ENCODE results near the gene RNF44. TPM values are rescaled to one million over a fixed set of nuclear protein-coding genes. Genes with fewer than 3 reads are reported as not detected.
A peak's percentile ranks its signal among the peaks of the same experiment; 100 is the strongest.

The RNF44 gene
- total RNA-seq, 2 experiments from 2014 or later, result 137 TPM

- Mint-ChIP-seq H3K27ac (no peak within 1 kb of the TSS), H3K36me3 (ENCODE audit: low read depth) (peaks cover 4% of the 10 kb centered on the region), H3K27me3 (no peaks in the 10 kb centered on the region), H3K4me3 (no peak within 1 kb of the TSS), H3K4me1 (peaks cover 35% of the 10 kb centered on the region), H3K9me3 (no peaks in the 10 kb centered on the region)
- no peak for DNase-seq
- ChIA-PET CTCF (interaction anchor here (1.6 kb wide), 1 partner anchor 109 kb away, joined by 3 read pairs; no protein-coding TSS in a partner anchor), POLR2A (no interaction called here)
These were observed 11.8 kb upstream of the RNF44 start, which contains the start of gene CDHR2 for GRCh38 chr5:176548967-176549444. Gene CDHR2, plus strand, starts transcription at chr5:176549342. Its CDS starts 16,011 bp downstream, at chr5:176565353.

GRCh38 chr5:176547802-176548201 lies 10.6 kb upstream of the RNF44 start:
- DNase-seq, result no peak
- CTCF ChIA-PET, result interaction anchor here (0.7 to 1.3 kb wide), 3 partner anchors 9 to 72 kb away, joined by 3 to 6 read pairs (median 5); no protein-coding TSS in a partner anchor
- Mint-ChIP-seq H3K4me1 (peaks cover 28% of the 10 kb centered on the region), H3K4me3 (no peak overlapping the region), H3K9me3 (no peaks in the 10 kb centered on the region), H3K27me3 (no peaks in the 10 kb centered on the region), H3K27ac (peak overlapping the region; percentile 57), H3K36me3 (ENCODE audit: low read depth) (peaks cover 6% of the 10 kb centered on the region)
- POLR2A ChIA-PET, result no interaction called here

GRCh38 chr5:176545737-176546509 lies 8.7 kb upstream of the RNF44 start:
- H3K36me3 Mint-ChIP-seq (ENCODE audit: low read depth), result peaks cover 10% of the 10 kb centered on the region
- no peak overlapping the region for H3K27ac Mint-ChIP-seq
- no peak overlapping the region for H3K4me3 Mint-ChIP-seq
- H3K4me1 Mint-ChIP-seq, result peaks cover 43% of the 10 kb centered on the region
- ChIA-PET POLR2A (no interaction called here), CTCF (interaction anchor here (3.8 kb wide), 1 partner anchor 98 kb away, joined by 17 read pairs; the partner anchor contains the start of gene FAF2)
- H3K27me3 Mint-ChIP-seq, result no peaks in the 10 kb centered on the region
- no peaks in the 10 kb centered on the region for H3K9me3 Mint-ChIP-seq
- DNase-seq, result no peak

GRCh38 chr5:176545388-176545736 lies 8.2 kb upstream of the RNF44 start:
- POLR2A ChIA-PET, result no interaction called here
- H3K4me3 Mint-ChIP-seq, result no peak overlapping the region
- no peak overlapping the region for H3K27ac Mint-ChIP-seq
- no peaks in the 10 kb centered on the region for H3K27me3 Mint-ChIP-seq
- peaks cover 10% of the 10 kb centered on the region for H3K36me3 Mint-ChIP-seq (ENCODE audit: low read depth)
- no peak for DNase-seq
- peaks cover 46% of the 10 kb centered on the region for H3K4me1 Mint-ChIP-seq
- H3K9me3 Mint-ChIP-seq, result no peaks in the 10 kb centered on the region
- CTCF ChIA-PET, result interaction anchor here (3.8 kb wide), 1 partner anchor 97 kb away, joined by 17 read pairs; the partner anchor contains the start of gene FAF2

- Mint-ChIP-seq H3K27me3 (no peaks in the 10 kb centered on the region), H3K9me3 (no peaks in the 10 kb centered on the region), H3K4me3 (peak overlapping the region; percentile 95), H3K4me1 (peaks cover 62% of the 10 kb centered on the region), H3K27ac (peak overlapping the region; percentile 96), H3K36me3 (ENCODE audit: low read depth) (peaks cover 10% of the 10 kb centered on the region)
- peak; percentile 78 for DNase-seq
- POLR2A ChIA-PET, result interaction anchor here (1.3 kb wide), 1 partner anchor 182 kb away, joined by 4 read pairs; no protein-coding TSS in a partner anchor
- CTCF ChIA-PET, result interaction anchor here (0.6 to 3.8 kb wide), 12 partner anchors 9 to 941 kb away, joined by 3 to 17 read pairs (median 5); partner anchors contain the start of genes FAF2 and KIAA1191
These were observed 6.4 kb upstream of the RNF44 start for GRCh38 chr5:176543428-176544182.

- H3K27me3 Mint-ChIP-seq, result no peaks in the 10 kb centered on the region
- peak; percentile 29 for DNase-seq
- H3K36me3 Mint-ChIP-seq (ENCODE audit: low read depth), result peaks cover 10% of the 10 kb centered on the region
- peaks cover 69% of the 10 kb centered on the region for H3K4me1 Mint-ChIP-seq
- POLR2A ChIA-PET, result interaction anchor here (1.3 kb wide), 1 partner anchor 181 kb away, joined by 4 read pairs; no protein-coding TSS in a partner anchor
- H3K27ac Mint-ChIP-seq, result peak overlapping the region; percentile 93
- H3K9me3 Mint-ChIP-seq, result no peaks in the 10 kb centered on the region
- peak overlapping the region; percentile 95 for H3K4me3 Mint-ChIP-seq
- CTCF ChIA-PET, result interaction anchor here (0.9 to 3.8 kb wide), 13 partner anchors 9 to 181 kb away, joined by 3 to 17 read pairs (median 6); partner anchors contain the start of genes FAF2 and KIAA1191
These were observed 5.6 kb upstream of the RNF44 start for GRCh38 chr5:176542596-176543427.

- Mint-ChIP-seq H3K27ac (peak overlapping the region; percentile 93), H3K4me1 (peaks cover 65% of the 10 kb centered on the region), H3K9me3 (no peaks in the 10 kb centered on the region), H3K4me3 (peak overlapping the region; percentile 89), H3K27me3 (no peaks in the 10 kb centered on the region), H3K36me3 (ENCODE audit: low read depth) (peaks cover 10% of the 10 kb centered on the region)
- DNase-seq, result peak; percentile 71
- ChIA-PET CTCF (interaction anchor here (1.3 to 3.8 kb wide), 7 partner anchors 10 to 180 kb away, joined by 3 to 17 read pairs (median 6); partner anchors contain the start of genes FAF2 and KIAA1191), POLR2A (no interaction called here)
These were observed 5.0 kb upstream of the RNF44 start for GRCh38 chr5:176542135-176542595.

GRCh38 chr5:176541338-176542134 lies 4.3 kb upstream of the RNF44 start:
- Mint-ChIP-seq H3K9me3 (no peaks in the 10 kb centered on the region), H3K27ac (peak overlapping the region; percentile 93)
- CTCF ChIA-PET, result interaction anchor here (0.5 to 2.9 kb wide), 6 partner anchors 13 to 179 kb away, joined by 3 to 7 read pairs (median 4); partner anchors contain the start of gene CLTB

GRCh38 chr5:176540956-176541337 lies 3.7 kb upstream of the RNF44 start:
- ChIA-PET POLR2A (interaction anchor here (0.6 kb wide), 1 partner anchor 895 kb away, joined by 3 read pairs; no protein-coding TSS in a partner anchor), CTCF (interaction anchor here (2.1 to 2.9 kb wide), 2 partner anchors 125 to 178 kb away, joined by 4 to 7 read pairs; partner anchors contain the start of gene CLTB)
- H3K36me3 Mint-ChIP-seq (ENCODE audit: low read depth), result peaks cover 12% of the 10 kb centered on the region
- H3K4me3 Mint-ChIP-seq, result peak overlapping the region; percentile 89
- H3K27ac Mint-ChIP-seq, result peak overlapping the region; percentile 93
- H3K27me3 Mint-ChIP-seq, result no peaks in the 10 kb centered on the region
- H3K4me1 Mint-ChIP-seq, result peaks cover 62% of the 10 kb centered on the region
- no peaks in the 10 kb centered on the region for H3K9me3 Mint-ChIP-seq
- DNase-seq, result no peak

More at GRCh38 chr5:176541338-176542134, 4.3 kb upstream of the RNF44 start:
- H3K36me3 Mint-ChIP-seq (ENCODE audit: low read depth), result peaks cover 10% of the 10 kb centered on the region
- H3K4me1 Mint-ChIP-seq, result peaks cover 65% of the 10 kb centered on the region
- H3K27me3 Mint-ChIP-seq, result no peaks in the 10 kb centered on the region
- H3K4me3 Mint-ChIP-seq, result peak overlapping the region; percentile 89
- peak; percentile 82 for DNase-seq
- POLR2A ChIA-PET, result interaction anchor here (0.6 kb wide), 1 partner anchor 894 kb away, joined by 3 read pairs; no protein-coding TSS in a partner anchor

GRCh38 chr5:176540476-176540899 lies 3.3 kb upstream of the RNF44 start:
- H3K36me3 Mint-ChIP-seq (ENCODE audit: low read depth), result peaks cover 16% of the 10 kb centered on the region
- peak overlapping the region; percentile 89 for H3K4me3 Mint-ChIP-seq
- H3K27ac Mint-ChIP-seq, result peak overlapping the region; percentile 93
- no peak for DNase-seq
- POLR2A ChIA-PET, result no interaction called here
- H3K27me3 Mint-ChIP-seq, result no peaks in the 10 kb centered on the region
- peaks cover 62% of the 10 kb centered on the region for H3K4me1 Mint-ChIP-seq
- CTCF ChIA-PET, result interaction anchor here (1.1 to 2.9 kb wide), 4 partner anchors 33 to 178 kb away, joined by 3 to 7 read pairs (median 4); partner anchors contain the start of genes CLTB and FAF2
- H3K9me3 Mint-ChIP-seq, result no peaks in the 10 kb centered on the region

GRCh38 chr5:176538989-176539384 lies 1.8 kb upstream of the RNF44 start:
- Mint-ChIP-seq H3K4me3 (no peak overlapping the region), H3K4me1 (peaks cover 62% of the 10 kb centered on the region), H3K27ac (peak overlapping the region; percentile 70), H3K9me3 (no peaks in the 10 kb centered on the region), H3K36me3 (ENCODE audit: low read depth) (peaks cover 24% of the 10 kb centered on the region), H3K27me3 (no peaks in the 10 kb centered on the region)
- POLR2A ChIA-PET, result no interaction called here
- DNase-seq, result no peak
- CTCF ChIA-PET, result interaction anchor here (0.6 to 2.9 kb wide), 7 partner anchors 8 to 176 kb away, joined by 3 to 7 read pairs (median 4); partner anchors contain the start of genes CLTB and FAF2

Measured in activated CD4-positive, alpha-beta T cell treated with anti-CD3 and anti-CD28 coated beads, Interleukin-2, amount 10 ng/mL, durations not matched to agents 7 days and 5 days (primary cell).